B cell (primary cell): Measurements from ENCODE around the gene MFSD6. TPM values are rescaled to one million over a fixed set of nuclear protein-coding genes. Genes with fewer than 3 reads are reported as not detected.

Experiments used
- ATAC-seq: fragments of 200-7000 bp; cut with Tn5 transposase; one replicate; pipeline ENCODE4 v1.10.0; 2021; ENCODE audit warnings: low read depth, mild to moderate bottlenecking, moderate number of reproducible peaks, moderate library complexity
- CTCF ChIA-PET: fragments of 350-600 bp; sonication (Branson Sonifier 250); formaldehyde crosslinking; loops from one replicate; lab custom pipeline; 2021; ENCODE audit warnings: antibody characterized with exemption, inconsistent platforms; lab: Charles Lee
- POLR2A ChIA-PET: fragments of 350-600 bp; sonication (Branson Sonifier 250); formaldehyde crosslinking; loops from one replicate; lab custom pipeline; 2021; ENCODE audit warnings: antibody characterized with exemption; lab: Charles Lee
- DNase-seq: peaks from one replicate; pipeline ENCODE4 v3.0.0; 2013
- H2AFZ ChIP-seq: 2 replicates; pipeline ENCODE4 v1.6.1; 2012; ENCODE audit warnings: mild to moderate bottlenecking, low read depth, low read length; ENCODE audit not compliant: insufficient read depth, poor library complexity, severe bottlenecking
- H3K27ac ChIP-seq, 2 donors: 1 replicate in 1 of 2; 2 replicates in 1 of 2; pipeline ENCODE4 v1.5.1; 2012 to 2013; ENCODE audit warnings: low read length in 2 of 2, mild to moderate bottlenecking in 2 of 2, moderate library complexity in 1 of 2
- H3K27me3 ChIP-seq, 4 experiments: fragments of 200-600 bp in 1 of 4; sonication (generic) in 1 of 4; replicated peaks in 1 of 4; 1 replicate in 2 of 4; 2 replicates in 2 of 4; pipeline versions ENCODE4 v1.6.1 to v1.7.0; 2013 to 2016; ENCODE audit warnings: low read length in 3 of 4, mild to moderate bottlenecking in 2 of 4, mixed read lengths in 1 of 4, moderate library complexity in 1 of 4; ENCODE audit not compliant: insufficient read depth in 4 of 4, control insufficient read depth in 3 of 4; ENCODE audit errors: control extremely low read depth in 1 of 4
- H3K36me3 ChIP-seq, 2 experiments: replicated peaks in 1 of 2; 1 replicate in 1 of 2; 2 replicates in 1 of 2; pipeline versions ENCODE4 v1.6.1 to v1.7.1; 2013; ENCODE audit warnings: low read length in 1 of 2; ENCODE audit not compliant: insufficient read depth in 2 of 2, control insufficient read depth in 1 of 2; ENCODE audit errors: control extremely low read depth in 1 of 2, extremely low read depth in 1 of 2
- H3K4me1 ChIP-seq, 2 donors: fragments of 200-600 bp in 1 of 2; sonication (generic) in 1 of 2; 1 replicate in 1 of 2; 2 replicates in 1 of 2; pipeline versions ENCODE4 v1.5.1 to v1.6.1; 2013 to 2017; ENCODE audit warnings: low read length in 2 of 2; ENCODE audit not compliant: control insufficient read depth in 2 of 2, insufficient read depth in 2 of 2
- H3K4me2 ChIP-seq: replicated peaks from 2 replicates; pipeline ENCODE3; 2012; ENCODE audit warnings: mild to moderate bottlenecking, low read depth, low read length; ENCODE audit not compliant: poor library complexity, severe bottlenecking
- H3K4me3 ChIP-seq, 5 experiments: fragments of 200-600 bp in 1 of 5; sonication (generic) in 1 of 5; 1 replicate in 3 of 5; 2 replicates in 2 of 5; pipeline versions ENCODE4 v1.5.1 to v1.7.0; 2011 to 2016; ENCODE audit warnings: low read length in 4 of 5, mild to moderate bottlenecking in 4 of 5, low read depth in 2 of 5, control low read depth in 1 of 5, moderate library complexity in 1 of 5; ENCODE audit not compliant: insufficient read depth in 1 of 5; ENCODE audit errors: control extremely low read depth in 1 of 5, extremely low read depth in 1 of 5
- H3K79me2 ChIP-seq: fragments of 200-600 bp; sonication (generic); one replicate; pipeline ENCODE4 v1.6.0; 2016; ENCODE audit warnings: low read length; ENCODE audit not compliant: control insufficient read depth, insufficient read depth
- H3K9ac ChIP-seq: fragments of 200-600 bp; sonication (generic); 2 replicates; pipeline ENCODE4 v1.6.1; 2017; ENCODE audit warnings: mild to moderate bottlenecking, low read length, moderate library complexity
- H3K9me3 ChIP-seq, 3 donors: one replicate each; pipeline versions ENCODE4 v1.6.1 to v1.7.1; 2013; ENCODE audit warnings: low read length in 2 of 3; ENCODE audit not compliant: control insufficient read depth in 2 of 3, insufficient read depth in 1 of 3; ENCODE audit errors: control extremely low read depth in 1 of 3
- H4K20me1 ChIP-seq: 2 replicates; pipeline ENCODE4 v1.6.0; 2012; ENCODE audit warnings: mild to moderate bottlenecking, low read length; ENCODE audit not compliant: insufficient read depth, control insufficient read depth, poor library complexity, severe bottlenecking
- H3K27ac Mint-ChIP-seq: one replicate; pipeline ENCODE4 v1.8.0; 2021; ENCODE audit warnings: mixed read lengths
- H3K27me3 Mint-ChIP-seq: one replicate; pipeline ENCODE4 v1.8.0; 2021; ENCODE audit warnings: mixed read lengths
- H3K4me1 Mint-ChIP-seq: one replicate; pipeline ENCODE4 v1.8.0; 2021; ENCODE audit warnings: mixed read lengths
- H3K4me3 Mint-ChIP-seq: one replicate; pipeline ENCODE4 v1.8.0; 2021; ENCODE audit warnings: mixed read lengths
- H3K9me3 Mint-ChIP-seq: one replicate; pipeline ENCODE4 v1.8.0; 2022; ENCODE audit warnings: mixed read lengths; ENCODE audit not compliant: insufficient read depth
- EZH2 ChIP-seq: IDR thresholded peaks from 2 replicates; pipeline ENCODE4 v1.6.1; 2012; ENCODE audit warnings: borderline replicate concordance, low read depth, mild to moderate bottlenecking, moderate library complexity, low read length; ENCODE audit not compliant: insufficient read depth, poor library complexity, severe bottlenecking
- WGBS: methylation state at CpG from one replicate; pipeline ENCODE4 v1.1.5; 2013; ENCODE audit warnings: missing lambda C conversion rate; ENCODE audit not compliant: insufficient coverage; 5-methylcytosine and 5-hydroxymethylcytosine counted together
- intact Hi-C: fragments of 100-400 bp; cut with micrococcal nuclease; formaldehyde crosslinking; loops from one replicate; pipeline ENCODE4 v1.10.0; 2022
- polyA plus RNA-seq: library from polyadenylated mRNA; depleted of rRNA; stranded (reverse); fragments of >200 nt; gene quantifications from 2 replicates; pipeline ENCODE4 v1.2.3, GENCODE V29; 2012
- total RNA-seq, 2 donors: library from RNA; stranded (reverse); fragments of 120-200 nt in 1 of 2; gene quantifications; 1 replicate in 1 of 2; 2 replicates in 1 of 2; pipeline versions ENCODE4 v1.2.3 to v1.2.4, GENCODE V29; 2013 to 2022
- TF ChIP-seq, protein P1 (sequence below): fragments of 200-600 bp; IDR thresholded peaks from one replicate; pipeline ENCODE4 v1.8.0; 2022; ENCODE audit warnings: antibody characterized with exemption, mild to moderate bottlenecking

Gene MFSD6
- total and polyA plus RNA-seq, 2 donors (not counting 1 experiment from before 2014, with no cell fraction given), result 13.5 to 33.8 TPM

DNA sequence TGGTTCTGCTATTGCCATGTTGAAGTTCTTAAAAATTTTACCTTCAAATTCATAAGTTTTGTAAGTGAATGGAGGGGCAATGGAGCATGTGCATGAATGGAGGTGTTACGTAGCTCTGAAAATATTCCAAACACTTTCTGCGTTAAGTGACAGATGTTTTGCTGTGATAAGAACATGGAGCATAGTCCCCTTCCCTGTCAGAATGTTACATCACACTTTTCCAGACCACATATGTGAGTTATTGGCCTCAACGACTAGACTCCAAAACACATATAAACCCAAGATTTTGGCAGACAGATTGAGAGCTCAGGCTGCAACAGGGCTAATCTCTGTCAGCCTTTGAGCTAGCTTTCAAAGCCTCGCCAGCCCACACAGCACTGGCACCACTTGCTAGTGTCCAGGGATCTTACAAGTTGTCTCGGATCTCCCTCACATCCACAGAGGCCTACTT, 27.2 kb upstream of the MFSD6 start:
- no peaks in the 10 kb centered on the region for H3K27me3 Mint-ChIP-seq
- intact Hi-C loops, result no loop called here
- no peak overlapping the region for H3K27ac Mint-ChIP-seq
- no peak overlapping the region for H2AFZ ChIP-seq
- no peaks in the 10 kb centered on the region for H3K4me1 ChIP-seq
- H3K9me3 Mint-ChIP-seq, result no peaks in the 10 kb centered on the region
- no peak overlapping the region for H3K27ac ChIP-seq
- H3K4me3 Mint-ChIP-seq, result no peak overlapping the region
- ChIA-PET CTCF (interaction anchor here (0.7 to 3.4 kb wide), 3 partner anchors 13 to 300 kb away, joined by 3 to 29 read pairs (median 7); no protein-coding TSS in a partner anchor), POLR2A (no interaction called here)
- WGBS, result 57% methylated on average over 2 of the region's 5 CpGs
- TF ChIP-seq, protein P1, sequence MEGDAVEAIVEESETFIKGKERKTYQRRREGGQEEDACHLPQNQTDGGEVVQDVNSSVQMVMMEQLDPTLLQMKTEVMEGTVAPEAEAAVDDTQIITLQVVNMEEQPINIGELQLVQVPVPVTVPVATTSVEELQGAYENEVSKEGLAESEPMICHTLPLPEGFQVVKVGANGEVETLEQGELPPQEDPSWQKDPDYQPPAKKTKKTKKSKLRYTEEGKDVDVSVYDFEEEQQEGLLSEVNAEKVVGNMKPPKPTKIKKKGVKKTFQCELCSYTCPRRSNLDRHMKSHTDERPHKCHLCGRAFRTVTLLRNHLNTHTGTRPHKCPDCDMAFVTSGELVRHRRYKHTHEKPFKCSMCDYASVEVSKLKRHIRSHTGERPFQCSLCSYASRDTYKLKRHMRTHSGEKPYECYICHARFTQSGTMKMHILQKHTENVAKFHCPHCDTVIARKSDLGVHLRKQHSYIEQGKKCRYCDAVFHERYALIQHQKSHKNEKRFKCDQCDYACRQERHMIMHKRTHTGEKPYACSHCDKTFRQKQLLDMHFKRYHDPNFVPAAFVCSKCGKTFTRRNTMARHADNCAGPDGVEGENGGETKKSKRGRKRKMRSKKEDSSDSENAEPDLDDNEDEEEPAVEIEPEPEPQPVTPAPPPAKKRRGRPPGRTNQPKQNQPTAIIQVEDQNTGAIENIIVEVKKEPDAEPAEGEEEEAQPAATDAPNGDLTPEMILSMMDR, result no peak
- no peak for TF ChIP-seq EZH2
- DNase-seq (no peak), ATAC-seq (no peak)
- H3K4me1 Mint-ChIP-seq, result peaks cover 2% of the 10 kb centered on the region
- H3K9ac ChIP-seq, result no peak overlapping the region
- H4K20me1 ChIP-seq, result no peaks in the 10 kb centered on the region
- H3K4me2 ChIP-seq, result no peak overlapping the region
- no peaks in the 10 kb centered on the region for H3K27me3 ChIP-seq
- H3K36me3 ChIP-seq, result no peaks in the 10 kb centered on the region
- H3K79me2 ChIP-seq, result no peaks in the 10 kb centered on the region
- H3K4me3 ChIP-seq, result no peak overlapping the region
- no peaks in the 10 kb centered on the region for H3K9me3 ChIP-seq

- Histone ChIP-seq H3K9me3 (no peaks in the 10 kb centered on the region), H3K4me1 (no peaks in the 10 kb centered on the region), H3K9ac (no peak overlapping the region), H4K20me1 (no peaks in the 10 kb centered on the region), H3K4me3 (no peak overlapping the region), H3K36me3 (no peaks in the 10 kb centered on the region), H3K4me2 (no peak overlapping the region), H3K79me2 (no peaks in the 10 kb centered on the region), H3K27me3 (no peaks in the 10 kb centered on the region), H2AFZ (no peak overlapping the region), H3K27ac (no peak overlapping the region)
- no CpG with 5 or more reads among the region's 1 CpG for WGBS
- POLR2A ChIA-PET, result interaction anchor here (0.7 kb wide), 1 partner anchor 27 kb away, joined by 4 read pairs; no protein-coding TSS in a partner anchor
- ATAC-seq (peak; percentile 66), DNase-seq (peak; percentile 66)
- Mint-ChIP-seq H3K9me3 (no peaks in the 10 kb centered on the region), H3K4me1 (peaks cover 2% of the 10 kb centered on the region), H3K27ac (no peak overlapping the region), H3K4me3 (no peak overlapping the region), H3K27me3 (no peaks in the 10 kb centered on the region)
- CTCF ChIA-PET, result interaction anchor here (0.7 to 3.4 kb wide), 4 partner anchors 38 to 421 kb away, joined by 3 to 29 read pairs (median 3); no protein-coding TSS in a partner anchor
- intact Hi-C loops, result loop anchor here (1.0 to 2.0 kb wide), 2 partner anchors 128 to 297 kb away; no protein-coding TSS in a partner anchor
- TF ChIP-seq, protein P1, result peak; percentile 66
- no peak for TF ChIP-seq EZH2
These were observed 25.3 kb upstream of the MFSD6 start for GRCh38 chr2:190382851-190383250.
